ENCODE data around the gene FOXK1. TPM values are rescaled to one million over a fixed set of nuclear protein-coding genes. Genes with fewer than 3 reads are reported as not detected.

FOXK1 gene
- total RNA-seq, 2 donors from 2014 or later: 19.4 to 24.8 TPM

GRCh38 chr7:4745971-4746919 lies 64.2 kb downstream of the FOXK1 start:
- no peak for DNase-seq (ENCODE audit: low spot score)
- Histone ChIP-seq H3K4me3 (peak overlapping the region in 1 of 2 donors; percentile 30), H3K27ac (peak overlapping the region; percentile 84 to 88), H3K27me3 (no peaks in the 10 kb centered on the region), H3K4me1 (peaks cover 0 to 56% of the 10 kb centered on the region in 2 donors), H3K36me3 (peaks cover 21% of the 10 kb centered on the region), H3K9me3 (no peaks in the 10 kb centered on the region)
- no peak for TF ChIP-seq CTCF (IDR thresholded peaks at IDR 0.05)

GRCh38 chr7:4747013-4747412 lies 64.9 kb downstream of the FOXK1 start:
- peaks cover 14% of the 10 kb centered on the region for H3K36me3 ChIP-seq
- H3K27me3 ChIP-seq: no peaks in the 10 kb centered on the region
- H3K9me3 ChIP-seq: no peaks in the 10 kb centered on the region
- no peak overlapping the region for H3K4me3 ChIP-seq
- DNase-seq (ENCODE audit: low spot score): no peak
- H3K4me1 ChIP-seq: peaks cover 0 to 56% of the 10 kb centered on the region in 2 donors
- TF ChIP-seq CTCF (IDR thresholded peaks at IDR 0.05): no peak
- peak overlapping the region; percentile 84 to 88 for H3K27ac ChIP-seq

GRCh38 chr7:4747746-4748145 lies 65.7 kb downstream of the FOXK1 start:
- DNase-seq (ENCODE audit: low spot score): no peak
- TF ChIP-seq CTCF (IDR thresholded peaks at IDR 0.05): no peak
- peaks cover 0 to 56% of the 10 kb centered on the region in 2 donors for H3K4me1 ChIP-seq

DNA sequence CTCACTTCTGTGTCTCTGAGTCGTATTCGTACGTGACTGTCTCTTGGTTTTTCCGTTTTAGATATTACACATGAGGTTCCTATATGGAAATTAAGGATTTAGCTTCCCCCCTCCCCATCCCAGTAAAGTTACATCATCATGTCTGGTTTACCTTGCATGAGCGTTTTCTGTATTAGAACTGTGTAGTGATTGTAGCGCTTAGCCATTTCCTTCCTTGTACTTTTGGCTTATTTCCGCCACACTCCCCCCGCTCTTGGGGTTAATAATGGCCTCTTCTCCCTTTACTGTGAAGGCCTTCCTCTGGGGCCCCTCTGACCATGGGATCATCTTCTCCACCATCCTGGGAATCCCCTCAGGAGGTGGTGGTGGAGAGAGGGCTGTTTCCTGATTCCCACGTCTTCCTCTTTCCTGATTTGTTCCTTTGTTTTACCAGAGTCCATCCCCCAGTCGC lies 66.2 kb downstream of the FOXK1 start:
- H3K4me3 ChIP-seq: no peak overlapping the region
- no peak for DNase-seq (ENCODE audit: low spot score)

More at GRCh38 chr7:4747746-4748145, 65.7 kb downstream of the FOXK1 start:
- Histone ChIP-seq H3K27ac (peak overlapping the region; percentile 84 to 88), H3K9me3 (no peaks in the 10 kb centered on the region), H3K4me3 (no peak overlapping the region), H3K36me3 (peaks cover 7% of the 10 kb centered on the region), H3K27me3 (no peaks in the 10 kb centered on the region)

DNA sequence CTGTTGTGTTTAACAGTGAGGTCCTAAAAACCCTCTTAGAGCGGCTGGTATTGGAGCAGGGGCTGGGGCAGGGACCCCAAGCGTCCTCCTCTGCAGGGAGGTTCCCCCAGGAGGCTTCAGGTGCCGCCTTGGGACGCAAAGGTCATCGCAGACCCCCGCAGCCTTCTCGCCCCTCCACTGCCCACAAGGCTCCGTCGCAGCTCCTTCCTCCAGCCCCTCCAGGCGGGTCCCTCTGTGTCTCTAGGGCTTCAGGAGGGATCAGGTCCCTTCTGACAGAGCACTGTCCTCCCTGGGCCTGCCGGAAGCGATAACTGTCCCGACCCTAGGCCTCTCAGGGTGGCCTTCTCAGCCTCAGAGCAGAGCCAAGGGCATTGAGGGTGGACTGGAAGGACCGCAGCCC lies 67.3 kb downstream of the FOXK1 start:
- Histone ChIP-seq H3K4me3 (no peak overlapping the region), H3K27ac (peak overlapping the region; percentile 39 to 88), H3K36me3 (peaks cover 1% of the 10 kb centered on the region), H3K27me3 (no peaks in the 10 kb centered on the region), H3K9me3 (no peaks in the 10 kb centered on the region), H3K4me1 (peaks cover 0 to 50% of the 10 kb centered on the region in 2 donors)
- DNase-seq (ENCODE audit: low spot score): no peak
- TF ChIP-seq CTCF (IDR thresholded peaks at IDR 0.05): no peak

More for the DNA sequence above, 66.2 kb downstream of the FOXK1 start:
- Histone ChIP-seq H3K4me1 (peaks cover 0 to 55% of the 10 kb centered on the region in 2 donors), H3K36me3 (peaks cover 2% of the 10 kb centered on the region), H3K9me3 (no peaks in the 10 kb centered on the region), H3K27me3 (no peaks in the 10 kb centered on the region), H3K27ac (peak overlapping the region; percentile 84 to 88)
- TF ChIP-seq CTCF (IDR thresholded peaks at IDR 0.05): no peak

Measured in right atrium auricular region (tissue), 2 donors.